ENCODE results near the gene SLFN12L.

GRCh38 chr17:35577830-35578196 is 40.3 kb upstream of the SLFN12L start:
- TF ChIP-seq GATA2 (IDR thresholded peaks at IDR 0.05; ENCODE audit: low read depth, low read length) (no peak), GATA3 (IDR thresholded peaks at IDR 0.05; ENCODE audit: low read depth, low read length) (no peak)
